Fibroblast of skin of right biceps (primary cell): ENCODE measurements around the gene TMEM255B.
"Not testable (repeated sequence)": the region's sequence is repeated elsewhere in the genome, so short reads cannot be mapped to it uniquely, and the experiment has no call there.

Experiments used
- DNase-seq: peaks from one replicate; pipeline ENCODE4 v3.0.0-alpha.2; 2013

The TMEM255B gene

DNA sequence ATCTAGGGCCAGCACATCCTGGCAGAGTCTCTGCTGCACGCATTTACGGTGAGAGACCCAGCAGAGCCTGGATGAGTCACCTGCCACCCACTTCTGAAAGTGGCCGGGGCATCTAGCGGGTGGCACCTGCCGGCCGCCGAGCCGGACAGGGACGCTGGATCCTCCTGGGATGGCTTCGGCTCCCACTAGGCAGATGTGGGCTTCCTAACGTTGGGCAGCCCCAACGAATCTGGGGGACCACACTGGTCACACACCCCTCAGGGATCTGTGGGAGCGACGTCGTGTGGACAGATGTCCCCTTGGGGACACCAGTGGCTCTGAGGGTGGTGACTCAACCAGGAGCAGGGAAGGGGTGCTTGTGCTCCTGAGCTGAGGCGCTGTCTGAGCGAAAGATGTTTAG is 32.2 kb downstream of the TMEM255B start:
- DNase-seq: no peak

- no peak for DNase-seq
Observed at GRCh38 chr13:113791761-113792160, 32.7 kb downstream of the TMEM255B start.

GRCh38 chr13:113792236-113792770 is 33.3 kb downstream of the TMEM255B start:
- DNase-seq: no peak

DNA sequence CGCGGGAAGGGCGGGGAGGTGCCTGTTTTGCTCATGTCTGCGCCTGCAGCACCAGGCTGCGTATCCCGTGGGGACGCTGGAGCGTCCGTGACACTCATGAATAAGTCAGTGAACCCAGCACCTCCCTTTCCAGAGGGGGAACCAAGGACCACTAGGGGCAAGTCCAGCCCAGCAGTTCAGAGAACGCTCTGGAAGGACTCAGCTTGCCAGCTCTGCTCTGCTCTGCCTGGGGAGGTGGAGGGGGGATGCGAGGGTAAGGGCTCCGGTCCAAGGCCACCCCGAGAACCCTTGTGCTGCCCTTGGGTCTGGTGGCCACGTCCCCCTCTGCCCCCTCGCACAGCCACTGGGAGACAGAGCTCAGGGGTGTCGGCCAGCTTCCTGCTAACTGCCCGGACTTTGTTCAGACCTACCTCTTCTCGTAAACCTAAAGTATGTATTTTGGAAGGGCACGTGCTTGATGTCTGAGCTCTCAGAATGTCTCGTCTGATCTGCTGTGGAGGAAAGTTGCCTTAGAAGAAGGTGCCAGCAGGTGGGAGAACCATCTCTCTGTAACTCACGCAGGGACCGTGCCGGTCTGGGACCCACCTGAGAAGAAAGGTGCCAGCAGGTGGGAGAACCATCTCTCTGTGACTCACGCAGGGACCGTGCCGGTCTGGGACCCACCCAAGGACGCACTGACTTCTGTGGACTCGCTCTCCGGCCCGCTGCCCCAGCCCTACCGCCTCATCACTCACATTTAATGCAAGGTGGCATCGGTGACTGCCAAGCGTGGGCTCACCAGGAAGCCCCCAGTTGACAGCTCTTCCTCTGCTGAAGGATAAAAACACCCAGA is 34.1 kb downstream of the TMEM255B start:
- DNase-seq: no peak

DNA sequence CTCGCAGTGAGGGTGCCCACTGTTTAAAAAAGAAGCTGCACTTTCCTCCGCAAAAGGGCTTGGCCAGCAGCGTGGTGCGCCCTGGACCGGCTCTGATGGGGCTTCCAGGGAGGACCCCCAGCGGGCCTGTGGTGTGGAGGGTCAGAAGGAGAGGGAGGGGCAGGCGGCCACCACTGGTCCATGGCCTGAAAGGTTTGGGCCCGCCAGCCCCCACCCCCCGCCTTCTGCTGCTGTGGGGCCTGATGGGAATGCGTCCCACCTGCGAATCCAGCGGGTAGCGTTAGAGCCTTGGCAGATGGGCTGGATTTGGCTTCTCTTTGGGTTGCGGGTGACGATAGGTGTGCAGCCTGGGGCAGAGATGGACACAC is 34.7 kb downstream of the TMEM255B start:
- no peak for DNase-seq

GRCh38 chr13:113794086-113794485 is 35.1 kb downstream of the TMEM255B start:
- no peak for DNase-seq

- no peak for DNase-seq
Observed at GRCh38 chr13:113794764-113795173, 35.7 kb downstream of the TMEM255B start.

DNA sequence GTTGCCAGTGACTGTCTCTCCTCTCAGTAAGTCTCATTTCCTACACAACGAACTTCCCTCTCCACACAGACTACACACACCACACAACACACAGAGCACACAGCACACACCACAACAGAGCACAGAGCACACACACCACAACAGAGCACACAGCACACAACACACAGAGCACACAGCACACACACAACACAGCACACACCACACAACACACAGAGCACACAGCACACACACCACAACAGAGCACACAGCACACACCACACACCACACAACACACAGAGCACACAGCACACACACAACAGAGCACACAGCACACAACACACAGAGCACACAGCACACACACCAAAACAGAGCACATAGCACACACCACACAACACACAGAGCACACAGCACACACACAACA is 36.3 kb downstream of the TMEM255B start:
- not testable (repeated sequence) for DNase-seq

DNA sequence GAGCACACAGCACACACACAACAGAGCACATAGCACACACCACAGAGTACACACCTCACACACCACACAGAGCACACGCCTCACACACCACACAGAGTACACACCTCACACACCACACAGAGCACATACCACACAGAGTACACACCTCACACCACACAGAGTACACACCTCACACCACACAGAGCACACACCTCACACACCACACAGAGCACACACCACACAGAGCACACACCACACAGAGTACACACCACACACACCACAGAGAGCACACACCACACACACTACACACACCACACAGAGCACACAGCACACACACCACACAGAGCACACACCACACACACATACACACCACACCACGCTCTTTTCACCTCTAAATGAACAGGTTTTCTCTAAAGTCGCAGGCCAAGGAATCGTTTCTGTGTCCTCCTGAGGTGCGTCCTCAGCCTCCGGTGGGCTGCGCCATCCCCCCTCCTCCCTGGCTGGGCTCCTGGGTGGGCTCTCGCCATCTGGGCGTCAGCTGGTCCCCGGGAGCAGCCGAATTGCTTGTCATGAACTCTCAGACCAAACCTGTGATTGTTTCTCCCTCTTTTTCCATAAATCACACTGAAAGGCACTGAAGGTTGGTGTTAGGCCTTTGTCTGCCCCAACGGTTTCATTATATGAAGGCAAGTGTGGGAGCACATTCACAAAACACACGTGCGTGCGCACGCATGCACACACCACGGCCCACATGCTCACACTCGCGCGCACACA is 37.4 kb downstream of the TMEM255B start:
- DNase-seq: no peak

DNA sequence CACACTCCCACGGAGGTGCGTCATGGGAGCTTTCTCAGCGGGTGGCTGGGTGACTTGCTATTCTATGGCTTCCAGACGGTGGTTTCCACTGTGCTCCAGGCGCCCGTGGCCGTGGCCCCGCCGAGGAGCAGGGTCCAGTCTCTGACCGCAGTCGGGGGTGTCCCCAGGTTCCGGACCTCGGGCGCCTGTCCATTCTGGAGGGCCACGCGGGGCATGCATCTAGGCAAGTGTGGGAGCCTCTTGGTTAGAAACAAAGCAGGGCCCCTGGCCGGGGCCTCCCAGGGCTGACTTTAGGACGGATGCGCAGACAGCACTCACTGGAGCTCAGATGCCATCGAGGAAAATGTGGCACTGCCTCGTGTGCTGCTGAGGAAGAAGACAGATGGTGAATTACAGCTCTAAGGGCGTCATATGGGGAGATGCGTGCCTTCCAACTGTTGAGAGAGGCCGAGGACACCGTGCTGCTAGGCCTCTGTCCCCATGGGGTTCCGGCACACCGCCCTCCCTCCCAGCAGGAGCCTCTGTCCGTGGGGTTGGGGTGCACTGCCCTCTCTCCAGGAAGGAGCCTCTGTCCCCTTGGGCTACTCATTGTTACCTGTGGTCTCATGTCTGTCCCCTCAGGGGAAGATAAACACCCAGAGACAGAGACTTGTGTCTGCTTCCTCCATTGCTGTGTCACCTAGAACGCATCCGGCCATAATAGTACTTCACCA is 38.1 kb downstream of the TMEM255B start:
- DNase-seq: no peak

- no peak for DNase-seq
Observed at GRCh38 chr13:113798200-113798811, 39.3 kb downstream of the TMEM255B start.

DNA sequence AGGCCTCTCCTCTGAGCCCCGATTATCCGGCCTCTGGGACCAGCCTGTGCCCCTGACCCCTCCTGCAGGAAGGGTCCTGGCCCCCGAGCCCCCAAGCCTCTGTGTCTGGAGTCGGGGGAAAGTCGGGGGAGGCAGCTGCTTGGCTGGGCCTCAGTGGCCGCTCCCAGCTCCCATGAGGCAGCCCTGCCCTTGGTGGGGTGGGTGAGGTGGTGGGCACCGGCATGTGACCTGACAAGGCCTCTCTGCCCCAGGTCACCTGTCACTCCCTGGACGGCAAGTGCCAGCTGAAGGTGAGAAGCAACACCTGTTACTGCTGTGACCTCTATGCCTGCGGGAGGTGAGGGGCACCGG is 41.5 kb downstream of the TMEM255B start:
- no peak for DNase-seq

DNA sequence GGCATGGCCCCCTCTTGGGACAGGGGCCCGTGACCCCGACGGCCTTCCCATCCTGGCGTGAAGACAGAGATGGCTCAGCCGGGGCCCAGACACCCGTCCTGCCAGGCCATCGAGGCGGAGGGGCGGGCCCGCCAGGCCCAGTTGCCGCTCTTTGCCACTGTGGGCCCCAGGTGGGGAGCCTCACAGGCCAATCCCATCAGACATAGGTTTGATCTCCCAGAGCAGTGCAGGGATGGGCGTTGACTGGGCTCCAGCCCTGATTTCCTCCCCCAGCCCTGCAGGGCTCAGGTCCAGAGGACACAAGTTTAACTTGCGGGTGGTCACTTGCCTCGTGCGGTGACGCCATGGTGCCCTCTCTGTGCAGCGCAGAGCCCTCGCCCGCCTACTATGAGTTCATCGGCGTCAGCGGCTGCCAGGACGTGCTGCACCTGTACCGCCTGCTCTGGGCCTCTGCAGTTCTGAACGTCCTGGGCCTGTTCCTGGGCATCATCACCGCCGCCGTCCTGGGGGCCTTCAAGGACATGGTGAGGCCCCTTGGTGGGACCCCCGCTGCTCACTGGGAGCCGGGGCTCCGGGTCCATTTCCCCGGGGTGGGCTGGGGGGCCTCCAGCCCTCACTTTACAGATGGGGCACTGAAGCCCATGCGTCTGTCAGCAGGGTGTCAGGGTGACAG is 42.4 kb downstream of the TMEM255B start:
- no peak for DNase-seq

DNA sequence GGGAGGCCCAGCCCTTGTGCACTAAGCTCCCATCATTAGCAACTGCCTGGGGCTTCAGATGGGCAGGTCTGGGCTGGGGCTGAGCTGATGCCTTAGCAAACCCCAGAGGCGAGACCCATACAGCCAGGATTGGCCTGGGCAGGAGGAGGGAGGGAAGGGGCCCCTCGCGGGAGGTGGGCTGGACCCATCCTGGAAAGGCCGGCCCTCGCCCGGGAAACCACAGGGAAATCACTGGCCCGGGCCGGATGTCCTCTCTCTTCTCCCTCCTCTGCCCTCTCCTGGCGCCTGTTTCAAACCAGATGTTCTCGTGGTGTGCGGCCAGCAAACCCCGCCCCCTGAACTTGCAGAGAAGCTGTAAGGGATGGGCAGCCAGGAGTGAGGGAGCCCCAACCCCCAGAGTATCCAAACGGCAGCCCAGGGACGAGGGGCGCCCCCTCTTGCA is 43.1 kb downstream of the TMEM255B start:
- peak; percentile 79 for DNase-seq

DNA sequence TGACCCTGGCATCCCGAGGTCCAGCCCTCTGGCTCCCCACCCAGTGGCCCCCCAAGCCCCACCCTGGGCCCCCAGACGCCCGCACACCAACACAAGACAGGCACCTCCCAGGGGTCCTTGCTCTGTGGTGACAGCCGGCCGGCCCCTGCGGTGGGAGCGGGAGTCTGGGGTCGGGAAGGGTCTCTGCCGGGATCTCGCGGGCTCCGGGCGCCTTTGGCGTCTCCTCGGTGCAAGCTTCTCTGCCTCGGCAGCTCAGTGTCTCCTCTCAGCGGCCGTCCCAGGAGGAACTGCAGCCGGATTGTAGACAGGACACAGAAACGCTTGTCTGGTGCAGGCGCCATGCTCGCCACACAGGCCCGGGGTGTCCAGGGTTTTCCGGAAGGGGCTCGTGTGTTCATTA is 43.7 kb downstream of the TMEM255B start:
- DNase-seq: no peak

- DNase-seq: no peak
Observed at GRCh38 chr13:113803409-113804016, 44.5 kb downstream of the TMEM255B start.

DNA sequence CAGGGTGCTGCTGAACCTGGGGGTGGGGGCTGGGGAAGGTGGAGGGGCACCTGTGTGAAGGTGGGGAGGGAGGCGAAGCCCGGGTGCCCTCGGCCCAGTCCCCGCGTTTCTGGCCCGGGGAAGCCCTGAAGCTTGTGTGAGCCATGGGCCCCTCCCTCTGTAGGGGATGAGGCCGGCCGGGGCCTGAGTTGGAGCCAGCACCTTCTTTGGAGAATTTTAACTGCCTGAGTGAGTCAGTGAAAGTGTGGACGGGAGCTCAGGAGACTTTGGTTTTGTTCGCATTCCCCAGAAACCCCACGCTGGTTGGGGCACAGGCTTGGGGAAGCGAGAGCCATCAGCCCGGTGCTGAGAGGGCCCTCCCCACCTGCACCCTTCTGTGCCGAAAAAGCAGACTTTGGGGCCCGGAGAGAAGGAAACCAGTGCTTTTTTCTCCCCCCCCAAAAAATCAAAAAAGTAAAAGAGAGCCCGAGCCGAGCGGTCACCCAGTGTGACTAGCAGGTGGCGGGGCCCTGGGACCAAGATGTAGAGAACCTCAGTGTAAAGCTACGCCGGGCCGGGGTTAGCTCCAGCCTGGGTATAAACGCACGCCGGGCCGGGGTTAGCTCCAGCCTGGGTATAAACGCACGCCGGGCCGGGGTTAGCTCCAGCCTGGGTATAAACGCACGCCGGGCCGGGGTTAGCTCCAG is 45.1 kb downstream of the TMEM255B start:
- DNase-seq: peak; percentile 54

GRCh38 chr13:113804703-113805430 is 45.8 kb downstream of the TMEM255B start:
- DNase-seq: no peak

DNA sequence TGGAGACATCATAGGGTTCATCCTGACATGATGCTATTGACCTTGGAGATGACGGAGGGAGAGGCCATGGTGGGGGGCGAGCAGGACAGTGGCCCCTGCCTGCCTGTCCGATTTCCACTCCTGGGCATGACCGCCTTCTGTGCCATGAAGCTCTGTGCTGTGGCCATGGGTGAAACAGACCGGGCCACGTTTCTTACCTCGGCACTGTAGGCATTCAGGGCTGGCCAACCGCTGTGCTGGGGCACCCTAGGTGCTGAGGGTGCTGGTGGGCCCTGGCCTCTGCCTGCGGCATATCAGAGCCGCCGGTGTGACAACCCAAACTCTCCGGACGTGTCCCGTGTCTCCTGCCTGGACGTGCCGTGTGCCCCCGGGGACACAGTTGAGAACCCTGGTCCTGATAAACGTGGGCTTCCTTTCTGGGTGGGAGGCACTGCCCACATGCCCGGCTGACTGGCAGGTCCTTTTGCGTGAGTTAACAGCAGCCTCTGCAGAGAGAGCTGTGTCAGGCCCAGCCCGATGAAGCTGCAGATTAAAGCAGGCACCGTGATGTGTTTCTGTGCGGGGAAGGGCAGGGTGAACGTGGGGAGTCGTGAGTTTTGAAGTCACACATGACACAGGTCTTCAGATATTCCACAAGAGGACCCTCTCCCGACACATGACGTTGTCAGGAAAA is 46.5 kb downstream of the TMEM255B start:
- DNase-seq: no peak

DNA sequence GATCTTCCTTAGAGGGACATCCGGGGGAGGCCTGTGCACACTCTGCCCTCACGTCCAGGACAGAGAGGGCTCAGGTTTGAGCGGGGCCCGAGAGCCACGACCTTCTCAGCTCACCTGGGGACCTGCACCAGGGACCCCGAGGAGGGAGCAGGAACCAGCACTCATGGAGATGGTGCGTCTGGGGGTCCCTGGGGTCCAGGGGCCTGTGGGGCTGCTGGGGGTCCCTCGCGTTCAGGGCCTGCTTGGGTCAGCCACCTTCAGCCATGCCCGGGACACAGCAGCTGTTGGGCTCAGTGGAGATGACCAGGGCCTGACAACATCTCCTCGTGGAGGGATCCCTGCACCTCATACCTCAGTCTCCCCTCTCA is 47.1 kb downstream of the TMEM255B start:
- DNase-seq: no peak
